HepG2 (cell line): ENCODE data around the gene DTX2. TPM values are rescaled to one million over a fixed set of nuclear protein-coding genes. Genes with fewer than 3 reads are reported as not detected.

Source experiments
- ATAC-seq: fragments of 200-7000 bp; cut with Tn5 transposase; 3 replicates; pipeline ENCODE4 v1.9.1; 2020; ENCODE audit warnings: mild to moderate bottlenecking, moderate library complexity
- BruUV-seq: library from RNA; stranded (reverse); fragments of 400-500 nt; replicated peaks from 2 replicates; lab custom pipeline; 2021; lab: Mats Ljungman, UMichigan
- CTCF ChIA-PET: fragments of 300-600 bp; formaldehyde crosslinking; extraction: SDS; loops from one replicate; lab custom pipeline; 2021; ENCODE audit warnings: low total read pairs, inconsistent platforms, low intra/inter-chr PET ratio; lab: Yijun Ruan, JAX
- POLR2A ChIA-PET: fragments of 350-600 bp; sonication (Branson Sonifier 250); formaldehyde crosslinking; loops from one replicate; lab custom pipeline; 2020; ENCODE audit warnings: antibody characterized with exemption, inconsistent platforms; lab: Yijun Ruan, JAX
- DNase-seq: peaks from one replicate; pipeline ENCODE4 v3.0.0-alpha.2; 2015; ENCODE audit warnings: low spot score
- FAIRE-seq: peaks from 3 replicates; lab custom pipeline; 2011; peaks lifted over from hg19 to GRCh38; lab: Jason Lieb, UNC
- H2AFZ ChIP-seq: one replicate; pipeline ENCODE4 v1.6.1; 2011; ENCODE audit warnings: low read length, inconsistent platforms
- H3K27ac ChIP-seq: fragments of 300-600 bp; 3 replicates; pipeline ENCODE4 v1.8.0; 2011; ENCODE audit warnings: mixed run types, mild to moderate bottlenecking, mixed read lengths, low read length, inconsistent platforms; ENCODE audit not compliant: insufficient read depth; ENCODE audit errors: extremely low read length
- H3K27me3 ChIP-seq, 2 experiments: fragments of 200-600 bp in 1 of 2; 2 replicates in 1 of 2; 3 replicates in 1 of 2; pipeline versions ENCODE4 v1.6.0 to v1.8.0; 2011; ENCODE audit warnings: low read length in 2 of 2, mild to moderate bottlenecking in 2 of 2, moderate library complexity in 2 of 2, inconsistent platforms in 1 of 2; ENCODE audit not compliant: insufficient read depth in 2 of 2, control insufficient read depth in 1 of 2
- H3K36me3 ChIP-seq, 2 experiments: fragments of 200-600 bp in 1 of 2; replicated peaks in 1 of 2; 2 replicates in 1 of 2; 3 replicates in 1 of 2; pipeline versions ENCODE4 v1.5.1 to v1.8.0; 2011; ENCODE audit warnings: low read length in 2 of 2, inconsistent platforms in 1 of 2; ENCODE audit not compliant: insufficient read depth in 2 of 2, control insufficient read depth in 1 of 2
- H3K4me1 ChIP-seq: 2 replicates; pipeline ENCODE4 v1.5.1; 2012; ENCODE audit warnings: low read length, inconsistent platforms; ENCODE audit not compliant: insufficient read depth
- H3K4me2 ChIP-seq: 2 replicates; pipeline ENCODE4 v1.6.0; 2011; ENCODE audit warnings: low read depth, low read length, inconsistent platforms
- H3K4me3 ChIP-seq, 3 experiments: fragments of 200-600 bp in 1 of 3; sonication (generic), shearing (Covaris generic) in 1 of 3; replicated peaks in 1 of 3; 2 replicates each; pipeline ENCODE4 v1.5.1; 2011 to 2016; ENCODE audit warnings: low read length in 3 of 3, inconsistent platforms in 2 of 3, low read depth in 2 of 3, mild to moderate bottlenecking in 2 of 3, control low read depth in 1 of 3, mixed read lengths in 1 of 3; ENCODE audit not compliant: insufficient read depth in 1 of 3
- H3K79me2 ChIP-seq: one replicate; pipeline ENCODE4 v1.6.1; 2011; ENCODE audit warnings: low read length, inconsistent platforms; ENCODE audit not compliant: insufficient read depth
- H3K9ac ChIP-seq: 2 replicates; pipeline ENCODE4 v1.6.0; 2011; ENCODE audit warnings: mild to moderate bottlenecking, low read depth, low read length, inconsistent platforms; ENCODE audit not compliant: insufficient read depth
- H3K9me3 ChIP-seq: 2 replicates; pipeline ENCODE4 v1.5.1; 2012; ENCODE audit warnings: mild to moderate bottlenecking, low read length
- H4K20me1 ChIP-seq: 2 replicates; pipeline ENCODE4 v1.6.0; 2011; ENCODE audit warnings: inconsistent platforms, mild to moderate bottlenecking, low read length, moderate library complexity; ENCODE audit not compliant: insufficient read depth
- HNF4A ChIP-seq: sonication (generic); formaldehyde crosslinking; IDR thresholded peaks from 2 replicates; pipeline ENCODE4 v1.4.0; 2020; ENCODE audit warnings: missing genetic modification reagents
- NR2F1 ChIP-seq, 2 experiments: fragments of 450-650 bp in 1 of 2; formaldehyde crosslinking in 1 of 2; IDR thresholded peaks; 2 replicates each; pipeline versions ENCODE4 v1.5.0 to v1.6.1; 2016 to 2020; ENCODE audit warnings: mild to moderate bottlenecking in 1 of 2, missing compliant biosample characterization in 1 of 2, missing genetic modification reagents in 1 of 2, moderate library complexity in 1 of 2
- PHB2 ChIP-seq: fragments of 450-650 bp; IDR thresholded peaks from 2 replicates; pipeline ENCODE4 v1.6.1; 2018; ENCODE audit not compliant: partially characterized antibody
- ZBTB10 ChIP-seq: sonication (generic); formaldehyde crosslinking; IDR thresholded peaks from 2 replicates; pipeline ENCODE4 v1.4.0; 2020; ENCODE audit warnings: missing genetic modification reagents, borderline replicate concordance
- ZFY ChIP-seq: sonication (generic); formaldehyde crosslinking; IDR thresholded peaks from 2 replicates; pipeline ENCODE4 v1.4.0; 2020; ENCODE audit warnings: missing genetic modification reagents
- WGBS: methylation state at CpG from one replicate; pipeline ENCODE4 v1.1.6; 2017; ENCODE audit warnings: low lambda C conversion rate; 5-methylcytosine and 5-hydroxymethylcytosine counted together
- in situ Hi-C: cut with HindIII; loops from 2 replicates; pipeline ENCODE4 v1.10.0; 2017; ENCODE audit warnings: low pct_unique_long_range_greater_than_20kb; ENCODE audit not compliant: extremely low pct_ligation_motif_present
- intact Hi-C: fragments of 100-400 bp; cut with micrococcal nuclease; formaldehyde crosslinking; loops from one replicate; pipeline ENCODE4 v1.10.0; 2022; ENCODE audit not compliant: unreplicated experiment
- polyA plus RNA-seq, 8 experiments: library from polyadenylated mRNA; depleted of rRNA in 3 of 8; stranded (reverse) in 7 of 8; unstranded in 1 of 8; fragments of >200 nt; fragmentation: Illumina TruSeq in 4 of 8; extraction: Trizol in 4 of 8; gene quantifications; 2 replicates each; pipeline versions ENCODE4 v1.2.1 to v1.2.3, GENCODE V29; 2011 to 2016; ENCODE audit warnings: low read depth in 4 of 8, missing spikeins in 1 of 8, mixed read lengths in 1 of 8; ENCODE audit not compliant: insufficient read depth in 1 of 8
- total RNA-seq, 5 experiments: library from RNA; depleted of rRNA; stranded (reverse); fragments of >200 nt; fragmentation: Illumina TruSeq; extraction: Trizol; gene quantifications; 2 replicates each; pipeline ENCODE4 v1.2.3, GENCODE V29; 2016; ENCODE audit warnings: low read depth in 1 of 5

The DTX2 gene
- total and polyA plus RNA-seq, 2 of the 13 experiments (the other 11 are each of a cell fraction or from before 2014, with no cell fraction given), result 5.5 to 6.2 TPM

DNA sequence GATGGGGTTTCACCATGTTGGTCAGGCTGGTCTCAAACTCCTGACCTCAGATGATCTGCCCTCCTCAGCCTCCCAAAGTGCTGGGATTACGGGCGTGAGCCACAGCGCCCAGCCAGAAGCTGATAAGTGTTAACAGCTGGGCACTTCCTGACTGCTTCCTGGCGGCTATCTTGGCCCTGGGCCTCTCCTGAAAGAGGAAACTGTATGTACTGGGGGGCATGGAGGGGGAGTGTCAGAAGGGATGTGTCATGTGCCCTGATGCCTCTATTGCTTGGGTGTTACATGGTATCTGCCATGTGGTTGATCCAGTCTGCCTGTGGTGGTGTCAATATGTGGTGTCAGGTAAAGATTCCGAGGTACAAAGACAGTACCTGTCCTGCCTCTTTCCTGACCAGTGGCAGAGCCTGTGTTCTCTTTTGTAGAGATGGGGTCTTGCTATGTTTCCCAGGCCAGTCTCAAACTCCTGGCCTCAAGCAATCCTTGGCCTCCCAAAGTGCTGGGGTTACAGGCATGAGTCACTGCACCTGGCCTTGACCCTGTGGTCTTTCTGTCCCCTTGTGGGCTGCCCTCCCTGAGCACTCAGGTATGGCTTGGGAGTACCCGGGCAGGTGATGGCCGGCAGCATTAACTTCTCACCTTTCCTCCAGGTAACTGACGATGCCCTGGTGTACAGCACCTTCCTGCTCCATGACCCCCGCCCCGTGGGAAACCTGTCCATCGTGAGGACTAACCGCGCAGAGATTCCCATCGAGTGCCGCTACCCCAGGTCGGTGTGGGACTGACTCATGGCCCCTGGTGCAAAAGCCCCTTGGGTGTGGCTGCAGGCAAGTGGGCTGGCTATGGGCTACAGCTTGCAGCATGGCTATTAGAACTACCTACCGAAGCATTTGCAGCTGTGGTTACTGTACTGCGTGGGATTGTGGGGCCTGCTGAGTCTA lies 32.4 kb upstream of the DTX2 start (continued):
- TF ChIP-seq ZBTB10 (CRISPR knock-in tag) (no peak), PHB2 (no peak)

- no peak for DNase-seq
- intact Hi-C loops, result no loop called here
Observed at GRCh38 chr7:76430211-76430610, 31.3 kb upstream of the DTX2 start.

More at GRCh38 chr7:76430211-76430610, 31.3 kb upstream of the DTX2 start:
- Histone ChIP-seq H3K9ac (no peak overlapping the region), H4K20me1 (no peaks in the 10 kb centered on the region), H3K79me2 (no peaks in the 10 kb centered on the region), H3K36me3 (no peaks in the 10 kb centered on the region), H3K27ac (no peak overlapping the region), H2AFZ (no peak overlapping the region), H3K4me3 (no peak overlapping the region), H3K4me1 (peaks cover 15% of the 10 kb centered on the region; the same call in 1 of the 2 replicates), H3K4me2 (no peak overlapping the region)
- BruUV-seq, result no TSS peak
- WGBS, result 75% methylated on average over 4 of the region's 9 CpGs
- in situ Hi-C loops, result no loop called here
- FAIRE-seq (no peak), ATAC-seq (no peak)
- ChIA-PET POLR2A (no interaction called here), CTCF (no interaction called here)
- TF ChIP-seq ZFY (CRISPR knock-in tag) (0 out of 2 replicates have a peak, but pooled peaks have one; percentile 31), HNF4A (CRISPR knock-in tag) (peak; percentile 45; the same call in 1 of the 2 replicates), NR2F1 (CRISPR knock-in tag; IDR thresholded peaks at IDR 0.05) (no peak)
- TF ChIP-seq, all 625 proteins: peak for 2
- H3K27me3 ChIP-seq, result peaks cover under 1 to 11% of the 10 kb centered on the region in 2 experiments; a peak in 2 of 5 replicates
- no peaks in the 10 kb centered on the region for H3K9me3 ChIP-seq
